DMS153 treated with DMSO at 0.1 percent for 48 hours (cell line): ENCODE data around the gene SCYGR4.

ENCODE experiments used
- DNase-seq: peaks from one replicate; lab custom pipeline; 2025; ENCODE audit not compliant: unreplicated experiment; lab: John Stamatoyannopoulos, UW

The SCYGR4 gene

GRCh38 chr2:227613272-227613660, 4.0 kb upstream of the SCYGR4 start:
- no peak for DNase-seq

DNA sequence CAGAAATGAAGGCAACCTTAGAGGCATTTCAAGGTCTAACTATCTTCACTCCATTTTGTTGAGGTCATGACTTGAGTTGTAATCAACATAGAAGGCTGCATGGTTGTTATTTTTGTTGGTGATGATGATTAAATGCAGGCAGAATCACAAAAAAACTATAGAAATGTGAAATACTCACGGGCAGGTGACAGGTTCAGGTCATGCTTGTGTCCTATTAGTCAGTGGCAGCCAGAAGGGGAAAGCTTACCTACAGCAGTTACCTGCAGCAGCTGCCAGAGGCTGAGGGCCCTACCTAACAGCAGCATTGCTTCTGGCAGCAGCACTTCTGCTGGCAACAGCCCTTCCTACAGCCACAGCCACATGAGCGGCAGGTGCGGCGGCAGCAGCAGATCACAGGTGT, 3.1 kb upstream of the SCYGR4 start:
- DNase-seq, result no peak

DNA sequence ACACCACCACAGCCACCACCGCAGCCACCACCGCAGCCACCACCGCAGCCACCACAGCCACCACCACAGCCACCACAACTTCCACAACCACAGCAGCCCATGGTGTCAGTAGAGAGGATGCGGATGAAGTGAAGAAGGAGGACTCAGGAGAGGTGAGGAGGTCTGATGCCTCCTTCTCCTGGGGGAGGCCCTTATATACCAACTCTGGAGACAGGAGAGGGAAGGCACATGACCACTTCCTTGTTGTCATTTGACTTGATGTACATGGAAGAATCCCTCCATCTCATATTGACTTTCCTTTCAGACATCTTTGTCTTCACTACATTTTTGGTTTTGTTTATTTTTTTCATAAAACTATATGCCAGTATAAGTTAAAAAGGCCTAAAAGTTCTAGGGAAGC, 2.6 kb upstream of the SCYGR4 start, which contains the start of gene SCYGR3:
SCYGR3 (minus strand) TSS at position 101 of the 400 bp plus-strand sequence; CDS start at position 101, 0 bp downstream.
- DNase-seq, result no peak

DNA sequence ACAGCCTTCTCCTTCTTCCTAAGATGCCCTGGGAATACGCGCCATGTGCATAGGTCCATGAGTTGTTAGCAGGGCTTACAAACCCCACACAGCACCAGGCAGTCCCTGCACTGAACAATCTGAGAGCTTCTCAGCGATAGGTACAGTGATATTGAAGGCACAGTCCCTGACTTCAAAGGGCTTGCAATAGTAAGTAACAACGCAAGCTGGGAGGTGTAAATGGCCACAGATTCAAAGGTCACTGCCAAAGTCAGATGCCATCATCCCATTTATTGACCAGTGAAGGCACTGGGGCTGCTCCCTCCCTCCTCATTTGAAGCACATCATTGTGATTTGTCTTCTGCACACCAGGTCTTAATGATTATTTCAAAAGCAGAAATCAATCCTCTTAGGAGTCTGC, 2.1 kb upstream of the SCYGR4 start:
- no peak for DNase-seq

DNA sequence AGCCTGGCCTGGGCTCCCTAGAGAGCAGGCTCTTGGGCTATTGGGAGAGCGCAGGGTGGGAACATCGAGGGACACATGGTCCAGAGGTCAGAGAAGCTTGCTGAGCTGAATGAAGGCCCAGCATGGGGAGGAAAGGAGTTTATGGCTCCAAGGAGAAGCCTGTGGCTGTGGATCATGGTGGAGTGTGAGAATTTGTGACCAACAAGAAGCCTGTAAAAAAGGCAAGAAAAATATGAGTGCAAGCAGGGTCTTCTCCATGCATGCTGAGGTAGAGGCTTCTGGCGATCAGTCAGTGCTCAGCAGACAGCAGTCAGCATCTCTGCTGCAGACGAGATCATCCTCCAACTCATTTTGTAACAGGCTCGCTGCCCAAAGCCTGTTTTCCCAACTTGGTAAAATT, 1.4 kb upstream of the SCYGR4 start:
- DNase-seq, result no peak

- no peak for DNase-seq
These were observed 667 bp upstream of the SCYGR4 start for GRCh38 chr2:227616631-227617030.

- DNase-seq, result no peak
These were observed 5.9 kb downstream of the SCYGR4 start for GRCh38 chr2:227623226-227623625.

DNA sequence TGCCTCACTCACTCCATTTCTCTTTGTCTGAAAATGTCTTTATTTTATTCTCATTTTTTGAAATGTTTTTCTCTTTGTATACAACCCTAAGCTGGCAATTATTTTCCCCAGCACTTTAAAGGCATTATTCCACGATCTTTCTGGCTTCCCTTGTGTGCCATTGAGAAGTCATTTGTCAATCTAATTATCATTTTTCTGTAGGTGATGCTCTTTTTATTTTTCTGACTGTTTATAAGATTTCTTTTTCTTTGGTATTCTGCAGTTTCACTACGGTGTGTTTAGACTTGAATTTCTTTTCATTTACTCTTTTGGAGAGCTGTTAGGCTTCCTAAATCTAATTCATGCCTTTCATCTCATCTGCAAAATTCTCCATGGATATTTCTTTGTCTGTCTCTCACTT, 8.1 kb downstream of the SCYGR4 start:
- DNase-seq, result no peak

DNA sequence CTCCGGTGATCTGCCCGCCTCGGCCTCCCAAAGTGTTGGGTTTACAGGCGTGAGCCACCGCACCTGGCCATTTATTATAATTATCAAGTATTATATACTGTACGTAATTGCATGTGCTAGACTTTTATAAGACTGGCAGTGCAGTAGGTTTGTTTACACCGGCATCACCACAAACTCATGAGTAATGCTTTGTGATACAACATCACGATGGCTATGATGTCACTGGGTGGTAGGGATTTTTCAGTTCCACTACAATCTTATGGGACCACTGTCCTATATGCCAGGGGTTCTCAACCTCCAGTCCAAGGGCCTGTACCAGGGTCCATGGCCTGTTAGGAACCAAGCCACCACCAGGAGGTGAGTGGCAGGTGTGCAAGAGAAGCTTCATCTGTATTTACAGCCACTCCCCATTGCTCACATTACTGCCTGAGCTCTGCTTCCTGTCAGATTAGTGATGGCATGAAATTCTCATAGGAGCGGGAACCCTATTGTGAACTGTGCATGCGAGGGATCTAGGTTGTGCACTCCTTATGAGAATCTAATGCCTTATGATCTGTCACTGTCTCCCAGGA, 9.4 kb downstream of the SCYGR4 start:
- DNase-seq, result no peak

GRCh38 chr2:227627769-227628168, 10.5 kb downstream of the SCYGR4 start:
- no peak for DNase-seq

DNA sequence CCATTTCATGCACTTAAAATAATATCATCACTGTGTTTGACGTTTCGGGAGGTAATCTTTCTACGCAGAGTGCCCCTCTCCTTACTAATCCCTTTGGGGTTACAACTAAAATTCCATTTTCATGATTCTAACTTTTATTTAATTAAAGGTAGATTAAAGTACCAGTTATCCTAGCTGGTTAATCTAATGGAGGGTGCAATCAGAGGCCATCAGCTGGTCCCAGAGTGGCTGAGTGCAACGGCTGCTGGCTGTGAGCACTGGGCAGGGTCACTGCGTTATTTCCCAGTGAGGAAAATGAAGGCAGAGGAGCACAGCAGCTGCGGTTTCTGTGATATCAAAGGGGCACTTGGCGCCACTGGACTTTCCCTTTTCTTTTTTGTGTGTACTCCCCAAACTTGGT, 12.1 kb downstream of the SCYGR4 start:
- DNase-seq, result no peak

DNA sequence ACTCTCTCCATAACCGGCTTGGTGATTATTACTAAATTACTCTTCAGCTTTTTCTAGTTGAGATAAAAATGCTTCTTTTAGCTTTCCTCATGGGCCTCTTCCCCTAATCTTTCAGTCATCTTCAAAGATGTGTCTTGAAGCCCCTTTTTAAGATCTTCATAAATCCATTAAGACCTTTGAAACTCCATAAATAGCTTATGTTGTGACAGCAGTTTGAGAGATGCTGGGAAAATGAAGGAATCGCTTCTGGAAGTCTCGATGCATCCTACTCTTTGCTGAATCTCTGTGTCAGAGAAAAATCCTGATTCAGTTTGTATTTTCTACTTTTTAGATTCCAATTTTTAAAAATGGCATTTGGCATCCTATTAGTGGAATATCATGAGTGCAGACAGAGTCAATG, 13.0 kb downstream of the SCYGR4 start:
- DNase-seq, result no peak

DNA sequence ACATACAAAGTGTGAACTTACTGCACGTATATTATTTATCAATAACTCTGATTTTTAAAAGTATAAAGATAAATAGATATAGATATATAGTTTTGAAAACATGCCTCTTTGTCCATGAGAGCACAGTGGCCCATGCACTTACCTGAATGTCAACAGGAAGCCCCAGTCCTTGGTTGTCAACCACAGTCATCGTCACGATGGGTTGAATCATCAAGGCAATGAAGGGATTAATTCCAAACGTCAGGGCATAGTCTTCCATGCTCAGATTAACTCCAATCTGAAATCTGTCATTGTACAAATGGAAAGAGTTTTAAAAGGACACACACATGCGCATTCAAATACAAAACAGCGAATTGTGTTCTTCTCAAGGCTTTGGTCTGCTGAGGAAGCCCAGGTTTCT, 15.5 kb downstream of the SCYGR4 start:
- DNase-seq, result no peak

DNA sequence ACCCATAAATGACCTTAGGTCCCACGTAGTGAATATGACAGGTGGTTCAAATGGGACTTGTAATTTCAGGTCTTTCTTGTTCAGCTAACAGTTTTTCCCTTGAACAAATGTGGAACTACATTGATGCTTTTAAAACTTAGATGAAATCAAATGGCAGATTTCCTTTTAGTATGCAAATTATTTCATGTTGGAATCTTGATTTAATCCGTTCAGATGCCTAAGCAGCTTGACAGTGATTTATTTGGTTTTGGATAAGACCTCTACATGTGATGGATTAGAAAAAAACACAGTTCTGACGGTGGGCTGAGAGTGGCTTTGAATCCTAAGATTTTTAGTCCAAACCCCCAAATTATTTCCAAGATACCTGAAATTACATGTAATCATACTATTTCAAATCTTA, 16.9 kb downstream of the SCYGR4 start:
- DNase-seq, result no peak

GRCh38 chr2:227642656-227643055, 25.4 kb downstream of the SCYGR4 start:
- DNase-seq, result no peak

DNA sequence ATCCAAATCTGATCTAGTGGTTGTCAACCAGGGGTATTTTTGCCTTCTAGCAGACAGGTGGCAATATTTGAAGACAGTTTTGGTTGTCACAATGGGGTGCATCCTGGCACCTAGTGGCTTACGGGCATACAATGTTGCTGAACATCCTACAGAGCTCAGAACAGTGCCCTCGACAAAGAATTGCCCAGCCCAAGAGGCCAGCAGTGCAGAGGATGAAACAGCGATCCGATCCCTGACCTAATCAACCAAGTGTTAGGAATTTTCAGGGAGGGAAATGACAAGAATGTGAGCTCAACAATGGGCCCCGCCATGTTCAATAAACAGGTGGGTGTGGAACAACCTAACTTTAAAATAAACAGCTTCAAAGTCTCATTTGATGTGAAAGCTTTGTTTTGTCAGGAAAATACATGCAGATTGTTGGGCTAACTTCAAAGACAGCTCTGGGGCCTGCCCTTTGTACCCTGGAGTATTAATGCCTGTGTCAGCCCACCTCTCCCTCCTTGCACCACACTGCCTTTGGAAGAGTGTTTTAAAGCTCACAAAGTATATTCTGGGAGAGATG, 26.8 kb downstream of the SCYGR4 start:
- no peak for DNase-seq

DNA sequence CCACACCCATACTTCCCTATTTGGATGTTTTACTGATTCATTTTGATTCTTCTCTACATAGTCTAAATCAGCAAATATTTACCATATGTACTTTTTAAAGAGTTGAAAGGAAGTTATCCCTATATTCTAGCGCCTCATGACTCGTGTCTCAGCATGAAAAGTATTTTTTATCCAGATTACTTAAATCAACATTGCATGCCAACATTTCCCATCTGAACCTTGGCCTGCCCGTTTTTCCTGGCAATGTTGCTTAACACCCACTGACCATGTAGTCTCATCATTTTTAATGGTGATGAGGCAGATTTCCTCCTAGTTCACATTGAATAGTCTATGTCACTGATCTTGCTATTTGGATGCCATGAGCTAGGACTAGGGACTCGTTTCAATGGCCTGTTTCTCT, 36.1 kb downstream of the SCYGR4 start:
- no peak for DNase-seq

DNA sequence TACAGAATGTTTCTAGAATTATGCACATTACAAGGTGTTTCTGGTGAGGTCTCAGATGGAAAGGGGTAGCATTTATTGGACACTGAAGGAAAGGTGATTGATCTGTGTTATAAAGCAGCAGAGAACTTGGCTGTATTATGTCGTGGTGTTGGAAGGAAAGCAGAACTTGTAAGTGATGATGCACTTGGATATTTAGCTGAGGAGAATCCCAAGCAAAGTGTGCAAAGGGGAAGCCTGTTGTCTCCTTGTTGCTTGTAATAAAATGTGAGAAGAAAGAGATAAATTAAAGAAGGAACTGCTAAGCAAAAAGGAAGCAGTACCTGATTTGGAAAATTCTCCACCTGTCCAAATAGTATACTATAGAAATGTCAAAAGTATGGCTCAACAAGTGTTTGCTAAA, 37.1 kb downstream of the SCYGR4 start:
- no peak for DNase-seq

DNA sequence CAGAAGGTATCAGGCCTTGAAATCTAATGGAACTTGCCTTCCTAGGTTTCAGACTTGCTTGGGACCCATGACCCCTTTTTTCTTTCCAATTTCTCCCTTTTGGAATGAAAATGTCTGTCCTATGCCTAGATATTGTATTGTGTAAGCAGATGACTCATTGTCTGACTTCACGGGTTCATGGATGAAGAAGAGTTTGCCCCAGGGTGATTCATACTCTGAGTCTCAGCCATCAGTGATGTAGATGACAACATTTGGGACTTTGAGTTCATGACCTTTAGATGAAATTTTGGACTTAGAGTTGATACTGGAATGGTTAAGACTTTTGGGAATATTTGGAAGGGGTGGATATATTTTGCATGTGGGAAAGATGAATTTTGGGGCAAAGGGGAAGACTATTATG, 38.2 kb downstream of the SCYGR4 start:
- no peak for DNase-seq

GRCh38 chr2:227657199-227657845, 40.0 kb downstream of the SCYGR4 start:
- DNase-seq, result no peak

DNA sequence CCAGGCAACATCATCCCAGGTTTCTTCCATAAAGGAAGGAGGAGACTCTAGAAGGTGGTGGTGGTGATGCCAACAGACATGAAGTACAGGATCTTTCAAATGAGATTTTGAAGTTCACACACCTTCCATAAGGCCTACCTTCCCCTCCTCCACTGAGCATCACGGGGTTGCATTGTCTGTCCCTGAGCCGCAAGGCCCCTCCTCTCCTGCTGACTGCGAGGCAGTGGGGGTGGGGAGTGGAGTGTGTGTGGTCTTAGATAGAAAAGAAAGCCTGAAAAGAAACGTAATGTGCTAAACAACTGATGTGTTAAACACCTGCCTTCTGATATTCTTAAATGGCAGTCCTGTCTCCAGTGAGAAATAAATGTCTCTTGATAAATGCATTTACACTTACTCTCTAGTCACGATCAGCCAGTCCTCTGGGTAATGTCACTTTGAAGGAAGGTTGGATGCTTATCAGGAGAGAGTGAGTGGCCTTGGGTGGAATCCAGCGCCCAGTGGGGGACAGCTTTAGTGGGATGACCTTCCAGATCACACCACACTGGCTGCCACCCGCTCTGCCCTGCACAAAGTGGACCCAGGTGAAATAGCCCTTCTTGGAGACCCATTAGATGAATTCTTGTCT, 43.8 kb downstream of the SCYGR4 start:
- DNase-seq, result no peak

GRCh38 chr2:227661827-227662226, 44.5 kb downstream of the SCYGR4 start:
- no peak for DNase-seq
